Tibial nerve (tissue), 4 donors: ENCODE data around the gene SNPH. TPM values are rescaled to one million over a fixed set of nuclear protein-coding genes. Genes with fewer than 3 reads are reported as not detected.

Experiments used
- DNase-seq, 2 donors: peaks; one replicate each; pipeline ENCODE4 v3.0.0-alpha.2; 2019; ENCODE audit warnings: low spot score in 2 of 2
- H3K27ac ChIP-seq, 4 donors: fragments of 200-600 bp; sonication (generic) in 3 of 4; one replicate each; pipeline ENCODE4 v1.5.1; 2017 to 2019; ENCODE audit warnings: mild to moderate bottlenecking in 1 of 4
- H3K27me3 ChIP-seq, 2 donors: fragments of 200-600 bp; sonication (generic) in 1 of 2; one replicate each; pipeline versions ENCODE4 v1.5.1 to v1.6.0; 2017 to 2019
- H3K36me3 ChIP-seq, 3 donors: fragments of 200-600 bp; sonication (generic); one replicate each; pipeline ENCODE4 v1.5.1; 2018 to 2019
- H3K4me1 ChIP-seq, 4 donors: fragments of 200-600 bp; sonication (generic) in 3 of 4; one replicate each; pipeline ENCODE4 v1.5.1; 2017 to 2019
- H3K4me3 ChIP-seq, 4 donors: fragments of 200-600 bp; sonication (generic) in 3 of 4; one replicate each; pipeline ENCODE4 v1.5.1; 2017 to 2019; ENCODE audit warnings: mild to moderate bottlenecking in 1 of 4, moderate library complexity in 1 of 4
- H3K9me3 ChIP-seq, 4 donors: fragments of 200-600 bp; sonication (generic) in 3 of 4; one replicate each; pipeline ENCODE4 v1.5.1; 2017 to 2019
- EP300 ChIP-seq, 2 donors: sonication (generic); formaldehyde crosslinking; IDR thresholded peaks; one replicate each; pipeline ENCODE4 v1.6.1; 2017; ENCODE audit warnings: antibody characterized with exemption in 2 of 2, mild to moderate bottlenecking in 1 of 2
- POLR2A ChIP-seq, 2 donors: fragments of 450-650 bp; IDR thresholded peaks; one replicate each; pipeline ENCODE4 v1.6.1; 2017; ENCODE audit warnings: antibody characterized with exemption in 2 of 2, mild to moderate bottlenecking in 2 of 2, moderate library complexity in 2 of 2
- WGBS, 2 donors: methylation state at CpG; one replicate each; pipeline ENCODE4 v1.1.5; 2018; 5-methylcytosine and 5-hydroxymethylcytosine counted together
- total RNA-seq, 4 donors: library from RNA; depleted of rRNA; stranded (reverse); fragments of >200 nt; gene quantifications; one replicate each; pipeline ENCODE4 v1.1.0, GENCODE V29; 2016
- TF ChIP-seq, protein P1 (sequence below), 5 experiments: fragments of 200-600 bp in 3 of 5; fragments of 450-650 bp in 2 of 5; sonication (generic) in 3 of 5; IDR thresholded peaks; one replicate each; pipeline ENCODE4 v1.5.1; 2016 to 2019; ENCODE audit warnings: antibody characterized with exemption in 5 of 5, mild to moderate bottlenecking in 3 of 5, moderate library complexity in 2 of 5

SNPH gene
- total RNA-seq, 4 donors from 2014 or later, result 4.5 to 7.4 (median 6.9) TPM

- TF ChIP-seq, protein P1, sequence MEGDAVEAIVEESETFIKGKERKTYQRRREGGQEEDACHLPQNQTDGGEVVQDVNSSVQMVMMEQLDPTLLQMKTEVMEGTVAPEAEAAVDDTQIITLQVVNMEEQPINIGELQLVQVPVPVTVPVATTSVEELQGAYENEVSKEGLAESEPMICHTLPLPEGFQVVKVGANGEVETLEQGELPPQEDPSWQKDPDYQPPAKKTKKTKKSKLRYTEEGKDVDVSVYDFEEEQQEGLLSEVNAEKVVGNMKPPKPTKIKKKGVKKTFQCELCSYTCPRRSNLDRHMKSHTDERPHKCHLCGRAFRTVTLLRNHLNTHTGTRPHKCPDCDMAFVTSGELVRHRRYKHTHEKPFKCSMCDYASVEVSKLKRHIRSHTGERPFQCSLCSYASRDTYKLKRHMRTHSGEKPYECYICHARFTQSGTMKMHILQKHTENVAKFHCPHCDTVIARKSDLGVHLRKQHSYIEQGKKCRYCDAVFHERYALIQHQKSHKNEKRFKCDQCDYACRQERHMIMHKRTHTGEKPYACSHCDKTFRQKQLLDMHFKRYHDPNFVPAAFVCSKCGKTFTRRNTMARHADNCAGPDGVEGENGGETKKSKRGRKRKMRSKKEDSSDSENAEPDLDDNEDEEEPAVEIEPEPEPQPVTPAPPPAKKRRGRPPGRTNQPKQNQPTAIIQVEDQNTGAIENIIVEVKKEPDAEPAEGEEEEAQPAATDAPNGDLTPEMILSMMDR (IDR thresholded peaks at IDR 0.05), result no peak
- TF ChIP-seq POLR2A (IDR thresholded peaks at IDR 0.05) (no peak), EP300 (IDR thresholded peaks at IDR 0.05) (no peak)
- H3K4me1 ChIP-seq, result peaks cover 0 to 23% (median 11%) of the 10 kb centered on the region in 4 donors
- no peaks in the 10 kb centered on the region for H3K36me3 ChIP-seq
- H3K9me3 ChIP-seq, result no peaks in the 10 kb centered on the region
- no peak for DNase-seq
- H3K27me3 ChIP-seq, result peaks cover 0 to 9% of the 10 kb centered on the region in 2 donors
- H3K27ac ChIP-seq, result no peak overlapping the region
- no peak overlapping the region for H3K4me3 ChIP-seq
- WGBS, 2 donors, result 90 to 91% methylated on average over 3 of the region's 3 CpGs
Observed at GRCh38 chr20:1269850-1270249, 3.8 kb downstream of the SNPH start.

GRCh38 chr20:1272368-1273100, 6.4 kb downstream of the SNPH start:
- no peak for DNase-seq

GRCh38 chr20:1273366-1273765, 7.3 kb downstream of the SNPH start:
- H3K4me3 ChIP-seq, result no peak overlapping the region
- H3K36me3 ChIP-seq, result no peaks in the 10 kb centered on the region
- TF ChIP-seq, protein P1 (IDR thresholded peaks at IDR 0.05), result no peak
- TF ChIP-seq POLR2A (IDR thresholded peaks at IDR 0.05) (no peak), EP300 (IDR thresholded peaks at IDR 0.05) (no peak)
- no peaks in the 10 kb centered on the region for H3K9me3 ChIP-seq
- no peak for DNase-seq
- 82 to 97% methylated on average over 2 of the region's 2 CpGs for WGBS, 2 donors
- H3K27ac ChIP-seq, result no peak overlapping the region
- H3K27me3 ChIP-seq, result no peaks in the 10 kb centered on the region
- H3K4me1 ChIP-seq, result no peaks in the 10 kb centered on the region

More at GRCh38 chr20:1272368-1273100, 6.4 kb downstream of the SNPH start:
- Histone ChIP-seq H3K4me3 (no peak overlapping the region), H3K27ac (no peak overlapping the region), H3K9me3 (no peaks in the 10 kb centered on the region), H3K36me3 (no peaks in the 10 kb centered on the region), H3K27me3 (no peaks in the 10 kb centered on the region), H3K4me1 (peaks cover 0 to 5% (median 0%) of the 10 kb centered on the region in 4 donors)
- TF ChIP-seq, protein P1 (IDR thresholded peaks at IDR 0.05), result no peak
- TF ChIP-seq EP300 (IDR thresholded peaks at IDR 0.05), result no peak
- no peak for TF ChIP-seq POLR2A (IDR thresholded peaks at IDR 0.05)
- WGBS, 2 donors, result 76 to 80% methylated on average over 5 to 6 of the region's 6 CpGs

- Histone ChIP-seq H3K4me3 (no peak overlapping the region), H3K4me1 (no peaks in the 10 kb centered on the region), H3K36me3 (no peaks in the 10 kb centered on the region), H3K27me3 (no peaks in the 10 kb centered on the region), H3K27ac (no peak overlapping the region), H3K9me3 (no peaks in the 10 kb centered on the region)
- TF ChIP-seq POLR2A (IDR thresholded peaks at IDR 0.05), result no peak
- TF ChIP-seq, protein P1 (IDR thresholded peaks at IDR 0.05), result no peak
- no peak for TF ChIP-seq EP300 (IDR thresholded peaks at IDR 0.05)
- 73 to 82% methylated on average over 14 of the region's 14 CpGs for WGBS, 2 donors
- no peak for DNase-seq
Observed at GRCh38 chr20:1274485-1275311, 8.6 kb downstream of the SNPH start.

DNA sequence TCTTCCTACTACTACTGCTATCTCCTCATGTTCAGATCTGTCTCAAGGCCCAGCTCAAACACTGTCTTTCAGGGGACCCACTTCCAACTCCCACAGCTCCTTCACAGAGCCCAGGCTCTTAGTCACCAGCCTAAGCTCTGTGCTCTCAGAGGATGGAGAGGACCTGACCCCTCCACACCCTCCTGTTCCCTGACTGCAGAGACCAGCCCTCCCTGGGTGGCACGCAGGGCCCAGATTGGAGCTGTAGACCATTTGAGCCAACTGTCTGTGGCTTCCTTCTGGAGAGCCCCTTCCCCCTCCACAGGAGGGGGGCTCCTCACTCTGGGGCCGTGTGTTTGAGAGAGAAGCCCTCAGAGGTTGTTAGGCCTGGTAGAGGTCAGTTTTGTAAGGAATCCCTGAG, 9.8 kb downstream of the SNPH start:
- Histone ChIP-seq H3K27me3 (no peaks in the 10 kb centered on the region), H3K36me3 (no peaks in the 10 kb centered on the region), H3K4me3 (no peak overlapping the region), H3K4me1 (no peaks in the 10 kb centered on the region), H3K9me3 (no peaks in the 10 kb centered on the region), H3K27ac (no peak overlapping the region)
- TF ChIP-seq POLR2A (IDR thresholded peaks at IDR 0.05), result no peak
- TF ChIP-seq, protein P1 (IDR thresholded peaks at IDR 0.05), result no peak
- TF ChIP-seq EP300 (IDR thresholded peaks at IDR 0.05), result no peak
- 40 to 45% methylated on average over 2 of the region's 2 CpGs for WGBS, 2 donors
- DNase-seq, result no peak
